GM12878 (cell line): ENCODE results near the gene CRACDL. TPM values are rescaled to one million over a fixed set of nuclear protein-coding genes. Genes with fewer than 3 reads are reported as not detected.
A peak's percentile ranks its signal among the peaks of the same experiment; 100 is the strongest.

Source experiments
- ATAC-seq: fragments of 200-7000 bp; cut with Tn5 transposase; 3 replicates; pipeline ENCODE4 v1.9.1; 2020; ENCODE audit warnings: mild to moderate bottlenecking, moderate library complexity
- BruUV-seq: library from RNA; stranded (reverse); fragments of 400-500 nt; replicated peaks from 2 replicates; lab custom pipeline; 2021; lab: Mats Ljungman, UMichigan
- CTCF ChIA-PET: fragments of 300-600 bp; sonication (Branson Sonifier 250); formaldehyde crosslinking; extraction: SDS; loops from one replicate; lab custom pipeline; 2021; ENCODE audit warnings: inconsistent platforms; lab: Yijun Ruan, JAX
- POLR2A ChIA-PET: fragments of 350-600 bp; formaldehyde crosslinking; extraction: SDS; loops from one replicate; lab custom pipeline; 2021; ENCODE audit warnings: inconsistent platforms; lab: Charles Lee
- RAD21 ChIA-PET: fragments of 300-600 bp; sonication (Branson Sonifier 250); formaldehyde crosslinking; loops from one replicate; lab custom pipeline; 2023; ENCODE audit warnings: antibody characterized with exemption; ENCODE audit not compliant: unreplicated experiment; lab: Charles Lee
- SMC1A ChIA-PET: fragments of 300-600 bp; sonication (Branson Sonifier 250); formaldehyde crosslinking; loops from one replicate; lab custom pipeline; 2023; ENCODE audit not compliant: unreplicated experiment, uncharacterized antibody; lab: Charles Lee
- DNase-seq: peaks from one replicate; pipeline ENCODE4 v3.0.0-alpha.2; 2011; ENCODE audit warnings: low read depth, low spot score
- FAIRE-seq: peaks from 3 replicates; lab custom pipeline; 2011; peaks lifted over from hg19 to GRCh38; lab: Jason Lieb, UNC
- H2AFZ ChIP-seq: 2 replicates; pipeline ENCODE4 v1.6.0; 2011; ENCODE audit warnings: low read depth, low read length, control low read depth; ENCODE audit not compliant: control insufficient read depth
- H3K27ac ChIP-seq: 2 replicates; pipeline ENCODE4 v1.5.1; 2011; ENCODE audit warnings: control low read depth; ENCODE audit not compliant: control insufficient read depth, insufficient read depth
- H3K27me3 ChIP-seq, 2 experiments: replicated peaks in 1 of 2; 2 replicates each; pipeline versions ENCODE4 v1.6.0 to v1.6.1; 2011; ENCODE audit warnings: low read length in 1 of 2; ENCODE audit not compliant: control insufficient read depth in 2 of 2, insufficient read depth in 2 of 2
- H3K36me3 ChIP-seq, 2 experiments: 2 replicates each; pipeline ENCODE4 v1.5.1; 2011; ENCODE audit warnings: low read length in 1 of 2; ENCODE audit not compliant: control insufficient read depth in 2 of 2, insufficient read depth in 2 of 2
- H3K4me1 ChIP-seq: 2 replicates; pipeline ENCODE4 v1.6.1; 2011; ENCODE audit warnings: mild to moderate bottlenecking, low read length, moderate library complexity, mixed read lengths; ENCODE audit not compliant: control insufficient read depth, insufficient read depth
- H3K4me2 ChIP-seq: 2 replicates; pipeline ENCODE4 v1.6.0; 2011; ENCODE audit warnings: control low read depth; ENCODE audit not compliant: control insufficient read depth, insufficient read depth
- H3K4me3 ChIP-seq: fragments of 200-600 bp; sonication (generic); 2 replicates; pipeline ENCODE4 v1.5.1; 2016
- H3K79me2 ChIP-seq: 2 replicates; pipeline ENCODE4 v1.6.0; 2011; ENCODE audit warnings: low read length; ENCODE audit not compliant: control insufficient read depth, insufficient read depth
- H3K9ac ChIP-seq: 2 replicates; pipeline ENCODE4 v1.8.0; 2011; ENCODE audit warnings: low read length, control low read depth, mixed read lengths; ENCODE audit not compliant: control insufficient read depth, insufficient read depth
- H3K9me3 ChIP-seq: replicated peaks from 3 replicates; pipeline ENCODE4 v1.5.1; 2011; ENCODE audit warnings: mild to moderate bottlenecking, low read length; ENCODE audit not compliant: control insufficient read depth, insufficient read depth
- H4K20me1 ChIP-seq: 2 replicates; pipeline ENCODE4 v1.6.0; 2011; ENCODE audit not compliant: control insufficient read depth, insufficient read depth
- CHD4 ChIP-seq: fragments of 200-600 bp; sonication (generic); IDR thresholded peaks from 2 replicates; pipeline ENCODE4 v1.6.1; 2016; ENCODE audit warnings: mild to moderate bottlenecking
- CREB1 ChIP-seq: IDR thresholded peaks from 2 replicates; pipeline ENCODE4 v1.6.1; 2012; ENCODE audit warnings: low read depth, mild to moderate bottlenecking, inconsistent platforms
- EZH2 ChIP-seq: IDR thresholded peaks from 2 replicates; pipeline ENCODE4 v1.6.1; 2012; ENCODE audit warnings: low read depth, mild to moderate bottlenecking, control low read depth, inconsistent platforms, low read length, borderline replicate concordance; ENCODE audit not compliant: control insufficient read depth
- FOS ChIP-seq: IDR thresholded peaks from 3 replicates; pipeline ENCODE4 v1.6.1; 2011; ENCODE audit warnings: borderline replicate concordance; ENCODE audit not compliant: insufficient read length; ENCODE audit errors: extremely low read depth
- IKZF1 ChIP-seq: fragments of 450-650 bp; conservative IDR thresholded peaks from 2 replicates; pipeline ENCODE4 v1.6.1; 2017; ENCODE audit warnings: antibody characterized with exemption, mild to moderate bottlenecking
- JUNB ChIP-seq: IDR thresholded peaks from 2 replicates; pipeline ENCODE4 v1.6.1; 2016; ENCODE audit warnings: antibody characterized with exemption, mild to moderate bottlenecking
- MEF2B ChIP-seq: fragments of 450-650 bp; IDR thresholded peaks from 2 replicates; pipeline ENCODE4 v1.6.1; 2018; ENCODE audit warnings: mild to moderate bottlenecking, moderate library complexity; ENCODE audit not compliant: partially characterized antibody, poor library complexity, severe bottlenecking
- MTA3 ChIP-seq: IDR thresholded peaks from 2 replicates; pipeline ENCODE4 v1.6.1; 2012; ENCODE audit warnings: low read length, inconsistent platforms, borderline replicate concordance
- NFXL1 ChIP-seq: fragments of 450-650 bp; IDR thresholded peaks from 2 replicates; pipeline ENCODE4 v1.6.1; 2017; ENCODE audit warnings: antibody characterized with exemption, mild to moderate bottlenecking, borderline replicate concordance
- PAX5 ChIP-seq: IDR thresholded peaks from 2 replicates; pipeline ENCODE4 v1.6.1; 2011; ENCODE audit warnings: low read depth, low read length, borderline replicate concordance
- PBX3 ChIP-seq: IDR thresholded peaks from 2 replicates; pipeline ENCODE4 v1.6.1; 2011; ENCODE audit warnings: mild to moderate bottlenecking, low read depth, low read length, moderate library complexity; ENCODE audit not compliant: insufficient replicate concordance
- RFX5 ChIP-seq: IDR thresholded peaks from 2 replicates; pipeline ENCODE4 v1.6.1; 2011; ENCODE audit warnings: low read depth, low read length, improper control_type of control experiment
- ZNF274 ChIP-seq: IDR thresholded peaks from one replicate; pipeline ENCODE4 v1.8.0; 2011; ENCODE audit not compliant: insufficient read length, insufficient read depth
- WGBS: methylation state at CpG from one replicate; pipeline ENCODE4 v1.1.6; 2016; ENCODE audit warnings: low lambda C conversion rate; ENCODE audit not compliant: insufficient replicate concordance, insufficient coverage; ENCODE audit errors: missing lambda C conversion rate; 5-methylcytosine and 5-hydroxymethylcytosine counted together
- in situ Hi-C: fragments of 300-500 bp; cut with MboI; formaldehyde crosslinking; loops from 9 replicates; pipeline ENCODE4 v1.14.3; 2018; ENCODE audit warnings: mixed read lengths
- intact Hi-C: fragments of 100-400 bp; cut with micrococcal nuclease; formaldehyde crosslinking; loops from one replicate; pipeline ENCODE4 v1.14.2; 2022; ENCODE audit not compliant: unreplicated experiment
- polyA plus RNA-seq, 11 experiments: library from polyadenylated mRNA; depleted of rRNA in 4 of 11; unstranded in 6 of 11; stranded (reverse) in 5 of 11; fragments of >200 nt; fragmentation: Nextera tagmentation in 4 of 11; fragmentation: Illumina TruSeq in 1 of 11; extraction: Ambion mirVana in 4 of 11; extraction: Trizol in 1 of 11; gene quantifications; 1 replicate in 1 of 11; 2 replicates in 10 of 11; pipeline versions ENCODE4 v1.2.1 to v1.2.3, GENCODE V29; 2011 to 2016; ENCODE audit warnings: inconsistent platforms in 2 of 11, missing spikeins in 2 of 11, low read depth in 1 of 11
- total RNA-seq, 4 experiments: library from RNA; depleted of rRNA in 3 of 4; stranded (reverse); fragments of >200 nt in 3 of 4; fragmentation: Illumina TruSeq in 1 of 4; extraction: Trizol in 1 of 4; gene quantifications; 2 replicates each; pipeline versions ENCODE4 v1.2.1 to v1.2.3, GENCODE V29; 2013 to 2021

Gene CRACDL
- total and polyA plus RNA-seq, 10 of the 15 experiments (the other 5 are each of a cell fraction or from before 2014, with no cell fraction given) = 0.03 to 0.72 (median 0.14) TPM

- ChIA-PET POLR2A (no interaction called here), CTCF (no interaction called here), SMC1A (no interaction called here), RAD21 (no interaction called here)
- Histone ChIP-seq H3K4me2 (no peak overlapping the region), H3K27me3 (peaks cover 10 to 17% of the 10 kb centered on the region in 2 experiments), H3K36me3 (no peaks in the 10 kb centered on the region), H2AFZ (no peak overlapping the region), H3K27ac (no peak overlapping the region), H4K20me1 (no peaks in the 10 kb centered on the region), H3K79me2 (no peaks in the 10 kb centered on the region), H3K4me3 (no peak overlapping the region), H3K9me3 (no peaks in the 10 kb centered on the region), H3K9ac (no peak overlapping the region), H3K4me1 (no peaks in the 10 kb centered on the region)
- no peak for FAIRE-seq
- in situ Hi-C loops (no loop called here), intact Hi-C loops (no loop called here)
- no peak for ATAC-seq
- WGBS = 30% methylated on average over 19 of the region's 19 CpGs
- no TSS peak for BruUV-seq
- 0 out of 2 replicates have a peak, but pooled peaks have one; percentile 52 for TF ChIP-seq EZH2
- no peak for TF ChIP-seq CHD4
- no peak for DNase-seq
Observed at GRCh38 chr2:98935111-98935770, 784 bp downstream of the CRACDL start.

GRCh38 chr2:98932778-98933343, 3.2 kb downstream of the CRACDL start:
- no peak overlapping the region for H3K4me2 ChIP-seq
- H3K36me3 ChIP-seq = no peaks in the 10 kb centered on the region
- no peak overlapping the region for H3K4me3 ChIP-seq
- H3K9ac ChIP-seq = no peak overlapping the region
- no peaks in the 10 kb centered on the region for H4K20me1 ChIP-seq
- ATAC-seq = no peak
- no TSS peak for BruUV-seq
- ChIA-PET RAD21 (no interaction called here), SMC1A (no interaction called here), CTCF (no interaction called here), POLR2A (no interaction called here)
- H3K9me3 ChIP-seq = no peaks in the 10 kb centered on the region
- no peaks in the 10 kb centered on the region for H3K79me2 ChIP-seq
- in situ Hi-C loops (no loop called here), intact Hi-C loops (no loop called here)
- H3K27me3 ChIP-seq = peaks cover 6 to 14% of the 10 kb centered on the region in 2 experiments
- H3K27ac ChIP-seq = no peak overlapping the region
- no peak overlapping the region for H2AFZ ChIP-seq
- no peak for DNase-seq
- H3K4me1 ChIP-seq = no peaks in the 10 kb centered on the region
- FAIRE-seq = no peak
- WGBS = 39% methylated on average over 10 of the region's 10 CpGs
- TF ChIP-seq MEF2B = no peak
- TF ChIP-seq IKZF1 = no peak
- TF ChIP-seq CREB1 = no peak
- TF ChIP-seq RFX5 = no peak
- no peak for TF ChIP-seq MTA3
- TF ChIP-seq NFXL1 = no peak
- TF ChIP-seq ZNF274 = no peak
- no peak for TF ChIP-seq FOS
- no peak for TF ChIP-seq PAX5
- no peak for TF ChIP-seq PBX3
- TF ChIP-seq JUNB = no peak
